HG02973 (cell line): ENCODE results near the gene RASGRF1.

Experiments used
- ATAC-seq: cut with Tn5 transposase; IDR thresholded peaks from one replicate; pipeline ENCODE4 v1.9.1; 2021; ENCODE audit warnings: moderate library complexity; ENCODE audit not compliant: unreplicated experiment

The RASGRF1 gene

DNA sequence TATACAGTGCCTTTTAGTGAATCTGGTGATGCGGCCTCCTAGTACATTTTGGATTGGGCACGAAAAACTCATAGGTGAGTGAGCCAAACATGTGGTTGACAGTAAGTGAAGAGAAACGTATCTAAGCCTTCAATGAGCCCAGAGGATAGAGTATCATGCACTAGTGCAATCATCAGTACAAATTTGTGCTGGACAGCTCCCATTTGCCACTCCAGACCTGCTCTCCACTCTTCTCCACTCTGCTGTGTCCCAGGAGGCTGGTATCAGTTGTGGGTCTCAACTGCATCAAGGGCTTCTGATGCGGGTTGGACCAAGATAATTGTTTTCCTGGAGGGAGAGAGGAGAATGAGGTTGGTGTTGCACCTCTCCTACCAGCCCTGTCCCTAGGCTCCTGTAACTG is 9.1 kb upstream of the RASGRF1 start:
- ATAC-seq: no peak

DNA sequence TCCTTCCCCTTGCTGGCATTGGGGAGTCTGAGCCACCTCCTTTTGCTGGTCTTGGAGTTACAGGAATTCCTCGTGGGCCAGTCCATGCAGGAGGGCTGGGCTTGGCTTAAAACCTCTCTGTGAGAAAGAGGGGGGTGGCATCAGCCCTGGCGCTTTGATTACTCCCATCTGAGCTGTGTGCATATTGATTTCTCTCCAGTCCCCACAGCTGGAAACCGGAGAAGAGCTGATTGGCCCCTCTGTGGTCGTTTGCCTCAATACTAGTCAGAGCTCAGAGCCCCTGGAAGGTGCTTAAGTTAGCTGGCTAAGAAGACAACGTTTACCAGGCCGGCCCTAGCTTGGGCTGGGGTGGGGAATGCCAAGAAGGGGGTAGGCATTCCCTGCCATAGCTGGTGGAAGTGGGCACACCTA is 4.0 kb upstream of the RASGRF1 start:
- ATAC-seq: no peak

DNA sequence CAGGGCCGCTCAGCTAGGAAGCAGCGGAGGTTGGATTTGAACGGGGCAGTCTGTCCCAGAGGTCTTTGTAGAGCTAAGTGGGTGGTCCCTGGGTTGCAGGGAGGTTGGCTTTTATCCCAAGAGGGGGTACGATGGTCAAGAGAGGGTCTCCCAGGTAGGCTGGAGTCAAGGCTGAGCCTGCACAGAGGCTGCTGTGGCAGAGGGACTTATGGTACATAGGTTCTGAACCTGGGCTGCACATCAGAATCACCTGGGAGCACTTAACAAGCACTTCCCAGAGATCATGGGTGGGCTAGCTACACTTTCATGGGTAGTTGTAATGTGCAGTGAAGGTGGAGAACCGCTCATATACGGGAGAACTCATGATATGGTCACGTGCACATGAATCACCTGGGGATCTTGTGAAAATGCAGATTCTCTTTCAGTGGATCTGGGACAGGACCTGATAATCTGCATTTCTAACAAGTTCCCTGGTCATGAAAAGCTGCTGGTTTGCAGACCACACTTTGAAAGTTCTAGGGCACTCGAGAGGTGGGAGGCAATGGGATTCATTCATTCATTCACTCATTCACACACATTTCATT is 2.9 kb upstream of the RASGRF1 start:
- ATAC-seq: no peak

DNA sequence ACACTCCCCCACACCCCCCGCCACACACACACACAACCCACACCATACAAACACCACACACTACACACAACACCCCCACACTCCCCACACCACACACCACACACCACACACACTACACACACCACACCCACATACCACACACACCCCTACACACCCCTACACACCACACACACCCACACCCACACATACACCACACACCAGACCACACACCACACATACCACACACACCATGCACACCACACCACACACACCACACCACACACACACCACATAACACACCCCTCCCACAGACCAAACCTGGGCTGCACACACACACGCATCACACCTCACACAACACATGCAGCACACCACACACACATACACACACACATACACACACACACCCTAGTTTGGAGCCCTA is 1.8 kb upstream of the RASGRF1 start:
- ATAC-seq: no peak

DNA sequence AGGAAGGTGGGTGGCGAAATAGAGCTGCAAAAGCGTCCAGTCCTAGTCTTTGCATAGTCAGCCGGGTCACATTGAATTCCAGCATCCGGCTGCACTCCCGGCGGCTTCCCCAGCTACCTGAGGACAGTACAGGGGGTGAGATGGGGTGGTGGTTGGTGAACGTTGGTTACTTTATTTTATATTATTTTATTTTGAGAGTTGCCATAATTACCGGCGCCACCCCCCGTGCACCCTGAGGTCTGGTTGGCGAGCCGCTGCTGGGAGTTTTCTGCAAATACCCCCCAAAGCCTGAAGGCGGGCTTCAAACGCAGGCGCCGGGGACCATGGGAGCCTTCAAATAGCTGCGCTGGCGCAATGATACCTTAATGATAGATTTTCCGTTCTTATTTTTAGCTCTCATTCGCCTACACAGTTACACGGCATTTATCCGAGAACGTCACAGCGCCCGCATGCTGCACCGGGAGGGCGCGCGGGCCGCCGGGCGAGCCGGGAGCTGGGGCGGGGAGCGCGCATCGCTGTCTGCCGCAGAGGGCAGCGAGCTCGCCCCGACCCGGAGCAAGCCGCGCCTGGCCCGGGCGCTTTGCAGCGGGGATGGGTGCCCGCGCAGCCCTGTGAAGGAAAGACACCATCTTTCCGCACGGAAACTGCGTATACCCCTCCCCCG is 756 bp upstream of the RASGRF1 start:
- no peak for ATAC-seq

DNA sequence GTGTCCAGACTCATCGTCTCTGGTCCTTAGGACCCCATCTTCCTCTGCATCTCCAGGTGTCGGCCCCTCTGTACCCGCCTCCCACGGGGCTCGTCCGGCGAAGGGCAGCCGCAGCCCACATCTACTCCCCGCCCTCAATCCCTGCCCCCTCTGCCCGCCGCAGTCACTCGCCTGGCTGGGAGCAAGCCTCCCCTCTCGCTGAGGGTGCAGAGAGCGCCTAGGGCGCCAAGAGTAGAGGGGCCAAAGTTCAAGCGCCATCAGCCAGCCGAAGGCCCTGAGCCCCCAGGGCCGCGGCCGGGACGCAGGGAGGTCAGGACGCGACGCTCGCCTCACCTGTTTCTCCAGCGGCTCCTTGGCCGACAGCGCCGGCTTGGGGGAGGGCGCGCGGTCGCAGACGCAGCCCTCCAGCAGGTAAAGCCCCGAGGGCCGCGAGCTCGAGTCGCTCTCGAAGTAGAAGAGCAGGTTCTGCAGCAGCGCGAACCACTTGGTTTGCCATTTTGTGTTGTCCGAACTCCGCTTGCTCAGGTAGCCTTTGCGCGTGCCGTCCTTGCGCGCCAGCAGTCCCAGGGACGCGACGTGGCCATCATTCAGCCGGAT is 592 bp downstream of the RASGRF1 start:
- ATAC-seq: no peak

DNA sequence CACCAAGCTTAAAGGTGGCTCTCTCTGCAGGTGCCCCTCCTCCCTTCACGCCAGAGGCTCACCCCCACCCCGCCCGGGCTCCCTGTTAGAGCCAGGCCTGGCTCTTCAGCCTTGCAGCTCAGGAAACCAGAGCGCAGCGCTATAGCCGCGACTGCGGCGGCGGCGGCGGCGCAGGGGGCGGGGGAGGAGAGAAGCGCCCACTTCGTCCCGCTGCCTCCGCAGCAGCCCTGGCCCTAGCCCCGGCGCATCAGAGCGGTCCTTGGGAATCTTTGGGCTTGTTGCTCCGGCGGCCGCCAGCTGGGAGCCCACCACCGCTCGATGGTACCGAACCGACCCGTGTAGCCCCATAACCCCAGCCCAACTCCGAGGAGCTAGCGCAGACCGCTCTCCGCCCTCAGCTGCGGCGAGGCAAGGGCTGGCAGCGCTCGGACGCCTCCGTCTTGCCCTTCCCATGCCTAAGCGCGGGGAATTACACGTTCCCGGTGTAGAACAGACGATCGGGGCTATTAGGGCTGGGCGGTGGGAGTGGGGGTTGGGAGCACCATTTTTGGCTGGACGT is 1.2 kb downstream of the RASGRF1 start:
- ATAC-seq: no peak

DNA sequence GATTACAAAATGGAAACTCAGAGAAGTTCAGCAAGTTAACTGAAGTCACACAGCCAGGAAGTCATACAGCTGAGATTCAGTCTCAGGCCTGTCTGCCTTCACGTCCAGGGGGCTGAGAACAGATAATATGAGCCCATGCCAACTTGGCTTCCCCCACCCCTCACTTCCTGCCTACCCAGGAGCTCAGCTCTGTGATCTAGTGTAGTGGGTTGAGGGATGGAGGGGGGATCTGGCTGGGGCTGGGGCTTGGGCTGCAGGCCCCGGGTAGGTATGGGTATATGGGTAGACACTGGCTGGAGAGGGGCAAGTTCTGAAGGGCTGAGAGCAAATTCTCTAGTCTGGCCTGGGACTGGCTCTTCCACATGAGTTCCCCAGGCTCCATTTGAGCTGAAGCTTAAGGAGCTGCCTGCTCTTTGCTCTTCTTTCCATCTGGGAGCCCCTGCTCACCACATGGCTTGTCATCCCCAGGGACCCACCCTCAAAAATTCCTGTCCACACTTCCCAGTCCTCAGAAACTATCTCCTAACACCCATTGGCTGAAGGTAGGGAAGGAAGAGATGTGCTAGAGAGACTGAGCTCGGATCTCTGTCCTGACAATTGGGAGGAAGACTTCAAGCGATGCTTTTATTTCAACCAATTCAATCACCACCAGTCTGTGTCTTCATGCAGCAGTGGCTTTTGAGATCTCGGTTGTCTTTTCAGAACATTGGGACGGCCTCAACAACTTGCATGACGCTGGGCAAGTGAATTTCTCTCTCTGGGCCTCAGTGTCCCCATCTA is 2.0 kb downstream of the RASGRF1 start:
- no peak for ATAC-seq

DNA sequence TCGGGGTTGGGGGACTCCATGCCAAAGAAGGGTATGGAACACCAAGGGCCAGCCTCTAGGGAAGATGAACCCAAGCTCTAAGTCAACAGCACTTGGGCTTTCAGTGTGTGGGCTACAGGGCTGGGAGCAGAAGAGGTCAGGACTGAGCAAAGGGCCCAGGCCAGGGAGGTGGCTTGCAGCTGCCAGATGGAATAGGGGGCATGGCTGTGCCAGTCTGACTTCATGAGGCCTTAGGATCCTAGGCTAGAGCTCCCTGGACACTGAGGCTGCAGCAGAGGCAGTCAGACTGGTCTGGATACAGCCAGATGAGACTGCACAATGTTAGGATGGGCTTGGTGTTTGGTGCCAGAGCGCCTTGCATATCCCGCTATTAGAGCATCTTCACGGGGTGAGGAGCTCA is 3.8 kb downstream of the RASGRF1 start:
- ATAC-seq: no peak

DNA sequence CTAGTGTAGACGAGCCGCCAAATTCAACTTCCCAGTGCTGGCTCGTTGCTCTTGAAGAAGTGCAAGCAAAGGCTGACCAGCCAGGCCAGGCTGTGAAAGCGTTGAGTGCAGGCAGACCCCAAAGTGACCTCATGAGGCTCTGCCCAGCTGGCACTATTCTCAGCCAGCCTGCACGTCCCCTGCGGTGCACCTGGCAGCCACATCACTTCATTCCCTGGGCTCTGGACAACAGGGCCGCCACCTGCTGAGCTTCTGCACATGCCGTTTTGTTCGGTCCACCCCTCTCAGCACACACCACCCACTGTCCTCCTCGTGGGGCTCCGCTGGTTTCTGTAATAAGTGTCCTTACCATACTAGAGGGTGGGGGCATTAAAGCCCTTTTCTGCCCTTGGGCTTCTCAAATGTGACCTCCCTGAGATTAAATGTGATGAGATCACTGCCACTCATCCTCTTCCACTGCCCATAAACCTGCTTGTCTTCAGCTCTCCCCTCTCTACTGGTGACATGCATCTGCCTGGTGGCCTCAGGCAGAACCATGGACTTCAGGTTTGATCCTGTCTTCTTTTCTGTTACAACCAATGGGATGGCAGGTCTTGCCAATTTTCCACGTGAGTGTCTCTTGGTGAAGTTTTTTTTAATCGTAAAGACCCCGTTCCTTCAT is 6.1 kb downstream of the RASGRF1 start:
- no peak for ATAC-seq

DNA sequence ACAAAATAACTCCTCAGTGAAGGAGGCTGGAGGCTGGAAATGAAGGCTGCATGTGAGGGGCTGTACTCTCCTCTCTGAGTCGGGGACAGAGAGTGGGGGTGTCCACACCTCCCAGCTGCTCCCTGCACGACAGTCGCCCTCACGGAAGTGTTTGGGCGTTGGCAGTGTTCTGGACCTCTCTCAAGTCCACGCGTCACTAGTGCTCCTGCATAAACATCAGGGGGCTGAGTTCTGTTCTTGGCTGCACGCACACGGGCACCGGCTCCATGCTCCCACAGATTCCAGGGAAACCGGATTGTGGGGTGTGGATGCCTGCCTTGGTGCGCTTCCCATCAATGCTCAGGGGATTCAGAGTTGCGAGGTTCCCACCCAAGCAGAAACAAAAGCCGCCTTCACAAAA is 7.4 kb downstream of the RASGRF1 start:
- ATAC-seq: no peak

DNA sequence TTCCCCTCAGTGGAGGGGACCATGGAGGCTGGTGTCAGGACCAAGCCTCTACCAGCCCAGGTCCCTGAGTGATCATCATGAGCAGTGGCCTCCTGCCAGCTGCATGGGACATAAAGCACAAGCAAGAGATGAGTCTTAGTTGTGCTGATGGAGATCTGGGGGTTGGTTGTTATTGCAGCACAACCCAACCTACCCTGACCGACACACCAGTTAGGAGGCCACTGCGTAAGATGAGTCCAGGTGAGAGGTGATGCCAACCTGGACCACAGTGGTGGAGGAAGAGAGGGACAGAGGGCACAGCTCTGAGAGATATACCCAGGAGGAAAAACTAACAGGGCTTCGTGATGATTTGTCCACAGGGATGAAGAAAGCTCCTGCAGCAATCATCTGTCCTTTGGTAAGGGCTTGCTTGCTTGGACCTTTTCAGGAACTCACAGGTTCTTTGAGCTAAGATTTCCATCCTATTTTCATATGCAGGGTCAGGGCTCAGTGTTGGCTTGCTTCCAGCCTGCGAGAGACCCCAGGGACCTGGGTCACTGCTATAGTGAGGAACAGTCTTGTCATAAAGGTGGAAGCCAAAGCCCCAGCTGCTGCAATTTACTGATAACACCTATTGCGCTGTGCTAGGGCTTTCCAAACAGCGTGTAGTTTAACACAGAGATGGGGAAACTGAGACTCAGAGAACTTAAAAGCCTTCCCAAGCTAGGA is 8.1 kb downstream of the RASGRF1 start:
- no peak for ATAC-seq

DNA sequence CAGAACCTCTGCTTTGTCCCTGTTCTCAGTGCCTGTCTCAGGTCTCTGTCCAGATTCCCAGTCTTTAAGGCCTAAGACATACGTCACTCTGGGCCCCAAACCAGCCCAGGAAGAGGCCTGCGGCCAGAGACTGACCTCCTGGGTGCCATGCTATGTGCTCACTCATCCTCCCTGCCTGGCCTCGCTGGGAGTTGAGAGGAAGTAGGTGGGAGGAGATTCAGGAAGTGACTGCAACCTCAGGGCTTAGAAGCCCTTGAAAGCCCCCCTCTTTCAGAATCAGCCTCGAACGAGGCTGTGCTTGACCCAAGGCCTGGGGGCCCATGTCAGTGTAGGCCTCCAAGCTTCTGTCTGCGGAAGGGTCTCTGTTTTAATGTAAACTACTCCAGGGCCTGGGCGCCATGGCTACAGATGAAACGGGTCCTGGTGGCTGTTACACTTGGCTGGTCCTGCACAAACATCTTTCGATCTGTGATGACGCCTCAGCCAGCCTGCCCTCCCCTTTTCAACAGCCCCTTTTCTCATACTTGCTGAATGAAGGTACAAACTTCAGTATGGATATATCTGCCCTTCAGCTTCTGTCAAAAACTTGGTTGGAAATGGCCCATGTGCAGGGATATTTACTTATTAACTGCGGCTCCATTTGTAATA is 11.7 kb downstream of the RASGRF1 start:
- ATAC-seq: no peak

DNA sequence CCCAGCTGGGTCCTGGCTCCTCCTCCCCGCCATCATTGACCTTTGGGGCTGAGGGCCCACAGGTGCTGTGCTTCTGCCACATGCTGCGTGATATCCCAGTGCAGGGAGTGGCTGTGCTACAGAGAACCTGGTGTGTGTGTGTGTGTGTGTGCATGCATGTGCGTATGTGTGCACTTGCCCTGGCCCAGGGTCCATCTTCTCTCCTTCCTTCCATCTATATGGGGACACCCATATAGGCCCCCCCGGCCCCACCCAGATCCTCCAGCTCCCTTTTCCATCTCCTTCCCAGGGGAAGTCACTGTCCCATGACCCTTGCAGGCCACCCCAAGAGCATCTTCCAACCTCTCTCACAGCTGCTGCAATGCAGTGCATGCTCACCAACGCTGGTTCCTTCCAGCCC is 12.6 kb downstream of the RASGRF1 start:
- no peak for ATAC-seq

DNA sequence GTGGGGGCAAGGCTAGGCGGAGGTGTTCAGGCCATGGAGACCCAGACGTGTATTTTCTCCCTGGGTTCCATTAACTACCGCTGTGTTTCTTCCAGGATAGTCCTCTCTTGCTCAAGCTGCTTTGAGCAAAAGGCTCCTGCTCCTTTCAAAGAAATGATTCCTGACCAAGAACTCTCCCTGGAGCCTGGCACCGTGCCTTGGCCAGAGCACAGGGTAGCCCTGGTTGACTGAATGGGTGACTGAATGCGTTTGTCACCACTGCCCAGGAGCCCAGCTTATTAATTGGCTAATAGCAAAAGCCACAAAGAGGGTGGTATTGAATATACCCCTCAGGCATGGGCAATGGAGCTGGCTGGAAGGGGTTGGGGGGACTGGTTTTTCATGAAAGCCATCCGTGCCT is 13.9 kb downstream of the RASGRF1 start:
- ATAC-seq: no peak

DNA sequence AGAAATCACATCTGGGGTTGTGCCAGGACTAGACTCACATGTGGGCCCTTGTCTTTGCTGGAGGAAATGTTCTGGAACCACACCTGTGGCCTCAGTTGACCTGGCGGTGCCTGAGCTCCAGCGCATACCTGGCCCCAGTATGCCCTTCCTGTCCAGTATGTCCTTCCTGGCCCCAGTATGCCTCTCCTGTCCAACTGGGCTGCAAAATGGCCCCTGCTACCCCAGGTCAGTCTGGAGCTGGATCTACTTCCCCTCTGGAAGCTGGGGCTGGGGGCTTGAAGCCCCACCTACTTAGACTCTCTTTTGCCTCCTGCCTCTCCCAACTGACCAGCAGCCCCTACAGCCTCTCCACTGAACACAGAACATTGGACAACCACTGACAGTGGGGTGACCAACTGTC is 15.3 kb downstream of the RASGRF1 start:
- ATAC-seq: no peak

DNA sequence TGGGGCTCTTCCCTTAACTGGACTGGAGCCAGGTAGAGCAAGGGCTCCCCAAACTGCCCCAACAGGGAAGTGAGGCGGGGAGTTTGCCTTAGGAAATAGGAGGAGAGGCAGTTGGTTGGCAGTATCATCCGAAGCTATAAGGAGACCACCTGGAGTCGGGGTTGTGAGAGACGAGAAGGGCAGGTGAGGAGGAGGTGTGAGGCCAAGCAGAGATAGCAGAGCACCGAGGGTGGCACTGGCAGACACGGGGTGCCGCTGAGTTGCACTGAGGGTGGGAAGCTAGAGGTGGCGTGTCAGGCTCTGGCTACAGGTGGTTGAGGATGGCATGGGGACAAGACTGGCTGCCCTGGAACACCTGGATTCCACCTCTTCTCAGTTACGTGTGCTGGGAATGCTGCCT is 17.2 kb downstream of the RASGRF1 start:
- ATAC-seq: no peak

DNA sequence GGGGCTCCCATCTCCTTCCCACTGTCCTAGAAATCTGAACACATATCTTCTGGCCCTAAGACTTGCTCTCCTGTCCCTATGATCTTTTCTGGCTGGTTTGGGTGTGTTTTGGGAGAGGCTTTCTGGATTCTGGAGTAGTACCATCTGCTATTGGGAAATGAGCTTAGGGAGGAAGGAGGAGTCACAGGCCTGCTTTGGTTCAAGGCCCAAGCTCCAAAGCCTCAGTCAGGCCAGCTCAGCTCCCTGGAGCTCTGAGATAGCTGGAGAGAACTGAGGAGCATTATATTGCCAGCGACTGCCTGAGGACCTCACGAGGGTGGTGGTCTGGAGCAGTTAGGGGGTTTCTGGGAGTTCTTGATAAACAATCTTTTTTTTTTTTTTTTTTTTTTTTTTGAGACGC is 18.7 kb downstream of the RASGRF1 start:
- no peak for ATAC-seq

DNA sequence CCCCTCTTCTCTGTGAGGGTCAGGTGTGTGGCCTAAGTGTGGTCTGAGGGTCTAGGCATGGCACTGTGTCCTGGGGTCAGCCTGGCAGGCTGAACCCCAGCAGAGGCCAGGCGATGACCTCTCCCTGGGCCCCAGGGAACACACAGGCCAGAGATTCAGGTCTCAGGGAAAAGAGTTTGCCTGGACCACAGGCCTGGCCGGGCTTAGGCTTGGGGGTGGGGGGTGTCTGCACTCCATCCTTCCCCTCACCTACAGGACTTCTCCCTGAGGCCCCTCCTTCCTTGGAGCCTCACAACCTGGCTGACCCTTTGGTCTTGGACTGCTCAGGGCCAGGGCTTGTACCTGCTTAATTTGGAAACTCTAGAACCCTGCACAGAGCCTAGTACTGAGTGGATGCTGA is 21.8 kb downstream of the RASGRF1 start:
- no peak for ATAC-seq

DNA sequence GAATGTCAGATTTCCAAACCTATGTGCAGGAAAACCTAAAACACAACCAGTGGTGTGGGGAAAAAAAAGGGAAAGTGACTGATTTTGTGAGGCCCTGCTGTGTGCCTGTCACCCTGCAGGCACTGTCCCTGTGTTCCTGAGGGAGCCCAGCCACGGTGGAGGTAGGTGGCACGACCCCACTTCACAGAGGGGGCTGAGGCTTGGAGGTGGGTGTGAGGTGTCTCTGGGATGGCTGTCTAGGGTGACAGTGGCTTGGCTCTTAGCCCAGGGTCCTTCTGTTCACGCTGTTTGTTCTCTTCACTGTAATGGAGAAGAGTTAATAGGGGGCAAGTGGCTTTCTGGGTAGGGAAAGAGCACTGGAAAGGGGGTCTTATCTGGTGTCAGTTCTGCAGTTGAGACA is 22.6 kb downstream of the RASGRF1 start:
- no peak for ATAC-seq
